Uterus (tissue), 2 donors: ENCODE data around the gene CD8B.
"Not testable (repeated sequence)": the region's sequence is repeated elsewhere in the genome, so short reads cannot be mapped to it uniquely, and the experiment has no call there.

Source experiments
- CTCF ChIP-seq, 4 experiments: fragments of 200-600 bp in 2 of 4; fragments of 450-650 bp in 2 of 4; sonication (generic) in 2 of 4; IDR thresholded peaks; one replicate each; pipeline ENCODE4 v1.5.1; 2016 to 2019; ENCODE audit warnings: antibody characterized with exemption in 4 of 4, mild to moderate bottlenecking in 2 of 4, moderate library complexity in 1 of 4
- POLR2A ChIP-seq, 2 donors: fragments of 450-650 bp; IDR thresholded peaks; one replicate each; pipeline ENCODE4 v1.6.1; 2016; ENCODE audit warnings: antibody characterized with exemption in 2 of 2, mild to moderate bottlenecking in 1 of 2, moderate library complexity in 1 of 2

DNA sequence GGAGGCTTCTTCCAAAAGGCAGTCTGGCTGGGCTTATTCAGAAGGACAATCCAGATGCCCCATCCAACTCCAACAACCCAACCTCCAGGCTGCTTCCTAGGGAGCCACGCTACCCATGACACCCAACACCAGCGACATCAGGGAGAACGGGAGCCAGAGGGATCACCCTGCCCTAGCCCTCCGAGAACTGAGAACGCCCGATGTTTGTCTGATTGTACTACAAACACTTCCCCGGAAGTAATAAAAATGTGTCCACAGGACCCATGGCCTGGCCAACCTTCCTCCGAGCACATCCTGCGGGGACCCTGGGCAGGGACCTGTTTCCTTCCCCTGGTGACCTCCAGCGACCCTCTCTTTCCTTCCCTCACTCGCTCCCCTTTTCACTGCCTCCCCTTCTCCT is 511 bp downstream of the CD8B start:
- TF ChIP-seq CTCF, POLR2A (IDR thresholded peaks at IDR 0.05): not testable (repeated sequence)
